HG03354 (cell line): ENCODE data around the gene KRTAP12-1.
"Not testable (repeated sequence)": the region's sequence is repeated elsewhere in the genome, so short reads cannot be mapped to it uniquely, and the experiment has no call there.

Source experiments
- ATAC-seq: cut with Tn5 transposase; IDR thresholded peaks from one replicate; pipeline ENCODE4 v1.9.1; 2021; ENCODE audit warnings: mild to moderate bottlenecking; ENCODE audit not compliant: unreplicated experiment, poor library complexity, severe bottlenecking

Gene KRTAP12-1

DNA sequence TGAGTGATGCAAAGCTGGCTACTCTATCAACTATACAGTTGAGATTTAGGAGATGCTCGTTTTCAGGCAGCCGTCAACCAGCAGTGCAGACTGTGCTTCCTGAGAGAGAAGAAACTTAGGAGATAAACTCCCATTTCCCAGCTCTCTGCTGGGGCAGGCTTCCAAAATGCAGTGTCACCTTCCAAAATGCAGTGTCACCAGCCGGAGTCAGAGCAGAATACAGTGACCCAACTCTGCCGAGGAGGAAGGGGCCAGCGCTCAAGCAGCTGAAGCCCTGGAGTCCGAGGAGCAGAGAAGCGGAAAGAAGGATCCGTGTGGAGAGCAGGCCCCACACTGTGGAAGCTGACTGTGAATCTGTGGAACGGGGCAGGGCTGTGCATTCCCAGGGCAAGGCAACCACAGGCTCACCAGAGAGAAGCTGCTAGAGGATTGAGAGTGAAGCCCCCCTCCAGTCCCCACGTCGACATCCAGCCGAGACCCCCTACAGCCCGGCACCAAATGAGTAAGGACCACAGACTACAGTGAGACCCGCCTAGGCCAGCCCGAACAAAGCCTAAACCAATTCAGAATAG lies 703 bp upstream of the KRTAP12-1 start:
- no peak for ATAC-seq

GRCh38 chr21:44681152-44681551 lies 811 bp downstream of the KRTAP12-1 start:
- ATAC-seq: no peak

DNA sequence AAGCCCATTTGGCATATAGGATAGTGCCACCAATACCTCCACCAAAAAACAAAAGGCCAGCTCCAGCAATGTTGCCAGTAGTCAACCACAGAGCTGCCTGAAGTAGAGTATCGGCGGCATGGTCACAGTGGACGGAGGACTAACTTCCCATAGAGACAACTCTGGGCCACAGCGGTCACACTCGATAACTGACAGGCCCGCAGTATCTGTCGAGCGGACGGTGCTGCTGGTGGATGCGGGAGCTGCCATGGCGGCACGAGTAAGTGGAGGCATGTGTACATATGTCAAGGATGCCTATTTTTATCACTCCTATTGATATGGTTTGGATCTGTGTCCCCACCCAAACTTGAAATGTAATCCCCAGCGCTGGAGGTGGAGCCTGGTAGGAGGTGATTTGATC lies 4.1 kb downstream of the KRTAP12-1 start:
- ATAC-seq: no peak

DNA sequence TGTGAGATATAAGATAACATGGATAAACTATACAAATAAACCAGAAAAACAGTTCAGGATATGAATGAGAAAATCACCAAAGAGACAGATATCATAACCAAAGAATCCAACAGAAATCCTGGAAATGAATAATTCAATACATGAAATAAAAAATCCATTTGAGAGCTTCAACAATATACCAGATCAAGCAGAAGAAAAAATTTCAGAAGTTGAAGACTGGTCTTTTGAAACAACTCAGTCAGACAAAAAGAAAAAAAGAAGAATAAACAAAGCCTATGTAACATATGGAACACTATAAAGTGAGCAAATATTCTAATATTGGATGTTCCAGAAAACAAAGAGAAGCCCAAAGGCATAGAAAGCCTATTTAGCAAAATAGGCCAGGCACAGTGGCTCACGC lies 10.1 kb downstream of the KRTAP12-1 start:
- no peak for ATAC-seq

- ATAC-seq: no peak
These were observed 11.1 kb downstream of the KRTAP12-1 start for GRCh38 chr21:44670642-44671432.

GRCh38 chr21:44667612-44668011 lies 14.4 kb downstream of the KRTAP12-1 start:
- ATAC-seq: no peak

DNA sequence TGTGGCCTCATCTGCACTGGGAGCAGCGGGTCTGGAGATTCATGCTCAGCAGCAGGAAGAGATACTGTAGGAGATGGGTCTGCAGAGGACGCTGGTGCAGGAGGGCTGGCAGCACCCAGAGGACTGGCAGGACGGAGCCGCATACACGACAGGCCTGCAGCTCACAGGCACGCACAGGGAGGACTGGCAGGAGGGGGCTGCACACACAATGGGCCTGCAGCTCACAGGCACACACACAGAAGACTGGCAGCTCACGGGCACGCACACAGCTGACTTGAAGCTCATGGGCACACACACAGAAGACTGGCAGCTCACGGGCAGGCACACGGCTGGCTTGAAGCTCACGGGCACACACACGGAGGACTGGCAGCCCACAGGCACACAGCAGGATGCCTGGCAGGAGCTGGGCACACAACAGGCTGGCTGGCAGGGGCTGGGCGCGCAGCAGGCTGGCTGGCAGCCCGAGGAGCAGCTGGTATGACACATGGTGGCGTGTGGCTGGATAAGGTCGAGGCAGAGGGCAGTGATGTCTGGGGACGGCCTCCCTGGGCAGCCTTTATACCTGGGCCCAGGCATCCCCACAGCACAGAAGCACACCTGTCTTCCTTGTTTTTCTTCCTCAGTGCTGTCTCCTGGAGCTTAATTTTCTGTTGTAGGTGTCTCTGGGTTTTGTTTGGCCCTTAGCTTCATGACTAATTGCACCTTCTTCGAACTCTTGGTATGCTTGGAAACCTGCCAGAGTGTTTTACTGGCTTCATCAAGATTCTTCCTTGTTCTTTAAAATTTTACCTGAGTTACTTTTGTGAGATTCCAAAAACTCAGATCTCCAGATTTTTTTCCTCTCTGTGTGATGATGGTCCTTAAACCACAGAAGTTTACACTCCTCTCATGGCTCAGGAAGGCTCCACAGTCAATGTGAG lies 15.3 kb downstream of the KRTAP12-1 start, which contains the start of gene KRTAP12-2:
KRTAP12-2 (minus strand) TSS at position 527 of the 920 bp plus-strand sequence; CDS start at position 486, 41 bp downstream.
- ATAC-seq: no peak

DNA sequence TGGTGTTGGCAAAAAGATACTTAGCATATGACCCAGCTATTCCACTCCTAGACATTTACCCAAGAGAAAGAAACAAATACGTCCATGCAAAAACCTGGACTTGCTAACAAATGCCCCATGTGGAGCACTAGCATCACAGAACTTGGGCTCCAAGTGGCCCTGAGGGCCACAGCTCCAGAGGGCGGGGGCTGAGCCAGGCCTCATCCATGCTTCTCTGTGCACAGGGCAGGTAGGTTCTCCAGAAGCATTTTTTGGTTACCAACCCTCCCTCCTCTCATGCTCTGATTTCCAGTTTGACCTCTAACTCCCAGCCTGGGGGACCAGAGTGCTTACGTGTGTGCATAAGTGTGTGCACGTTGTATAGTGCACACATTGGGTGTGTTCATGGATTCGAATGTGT lies 17.3 kb downstream of the KRTAP12-1 start:
- ATAC-seq: no peak

DNA sequence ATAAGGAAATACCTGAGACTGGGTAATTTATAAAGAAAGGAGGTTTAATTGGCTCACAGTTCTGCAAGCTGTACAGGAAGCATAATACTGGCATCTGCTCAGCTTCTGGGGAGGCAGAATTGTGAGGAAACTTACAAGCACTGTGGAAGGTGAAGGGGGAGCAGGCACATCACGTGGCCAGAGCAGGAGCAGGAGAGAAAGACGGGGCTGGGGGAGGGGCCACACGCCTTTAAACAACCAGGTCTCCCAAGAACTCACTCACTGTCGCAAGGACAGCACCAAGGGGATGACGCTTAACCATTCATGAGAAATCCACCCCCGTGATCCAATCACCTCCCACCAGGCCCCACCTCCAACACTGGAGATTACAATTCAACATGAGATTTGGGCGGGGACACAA lies 20.4 kb downstream of the KRTAP12-1 start:
- not testable (repeated sequence) for ATAC-seq

GRCh38 chr21:44658913-44659595 lies 22.9 kb downstream of the KRTAP12-1 start:
- no peak for ATAC-seq

- ATAC-seq: no peak
These were observed 23.4 kb downstream of the KRTAP12-1 start for GRCh38 chr21:44658541-44658910.

GRCh38 chr21:44657635-44658540 lies 24.1 kb downstream of the KRTAP12-1 start, which contains the start of gene KRTAP12-3:
Gene KRTAP12-3, plus strand, starts transcription at chr21:44657932. Its CDS starts 48 bp downstream, at chr21:44657980.
- no peak for ATAC-seq

- ATAC-seq: no peak
These were observed 25.1 kb downstream of the KRTAP12-1 start for GRCh38 chr21:44656868-44657267.

DNA sequence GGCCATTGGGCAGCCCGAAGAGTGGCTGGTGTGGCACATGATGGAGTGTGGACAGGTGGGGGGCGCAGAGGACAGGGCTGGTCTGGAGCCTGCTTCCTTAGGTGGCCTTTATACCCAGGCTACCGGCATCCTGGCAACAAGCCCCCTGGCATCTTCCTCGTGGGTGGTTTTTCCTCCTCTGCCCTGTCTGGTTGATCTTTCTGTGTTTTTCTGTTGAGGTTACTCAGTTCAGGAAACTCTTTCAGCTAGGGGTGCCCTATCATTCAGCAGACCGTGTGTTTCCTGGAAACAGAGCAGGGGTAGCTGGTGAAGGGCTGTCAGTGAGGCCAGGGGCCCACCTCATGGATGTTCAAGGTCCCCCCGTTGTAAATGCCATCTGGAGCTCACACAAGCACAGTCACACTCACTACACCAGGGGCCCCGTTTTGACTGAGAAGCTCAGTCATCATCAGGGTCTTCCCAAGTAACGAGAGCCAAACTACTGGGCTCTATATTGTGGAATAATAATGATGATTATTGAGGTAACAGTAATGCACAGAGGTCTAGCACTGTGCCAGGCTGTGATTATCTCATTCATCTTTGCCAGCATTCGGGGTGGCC lies 27.3 kb downstream of the KRTAP12-1 start, which contains the start of gene KRTAP12-4:
KRTAP12-4 (minus strand) TSS at position 84 of the 600 bp plus-strand sequence; CDS start at position 39, 45 bp downstream.
- ATAC-seq: no peak

DNA sequence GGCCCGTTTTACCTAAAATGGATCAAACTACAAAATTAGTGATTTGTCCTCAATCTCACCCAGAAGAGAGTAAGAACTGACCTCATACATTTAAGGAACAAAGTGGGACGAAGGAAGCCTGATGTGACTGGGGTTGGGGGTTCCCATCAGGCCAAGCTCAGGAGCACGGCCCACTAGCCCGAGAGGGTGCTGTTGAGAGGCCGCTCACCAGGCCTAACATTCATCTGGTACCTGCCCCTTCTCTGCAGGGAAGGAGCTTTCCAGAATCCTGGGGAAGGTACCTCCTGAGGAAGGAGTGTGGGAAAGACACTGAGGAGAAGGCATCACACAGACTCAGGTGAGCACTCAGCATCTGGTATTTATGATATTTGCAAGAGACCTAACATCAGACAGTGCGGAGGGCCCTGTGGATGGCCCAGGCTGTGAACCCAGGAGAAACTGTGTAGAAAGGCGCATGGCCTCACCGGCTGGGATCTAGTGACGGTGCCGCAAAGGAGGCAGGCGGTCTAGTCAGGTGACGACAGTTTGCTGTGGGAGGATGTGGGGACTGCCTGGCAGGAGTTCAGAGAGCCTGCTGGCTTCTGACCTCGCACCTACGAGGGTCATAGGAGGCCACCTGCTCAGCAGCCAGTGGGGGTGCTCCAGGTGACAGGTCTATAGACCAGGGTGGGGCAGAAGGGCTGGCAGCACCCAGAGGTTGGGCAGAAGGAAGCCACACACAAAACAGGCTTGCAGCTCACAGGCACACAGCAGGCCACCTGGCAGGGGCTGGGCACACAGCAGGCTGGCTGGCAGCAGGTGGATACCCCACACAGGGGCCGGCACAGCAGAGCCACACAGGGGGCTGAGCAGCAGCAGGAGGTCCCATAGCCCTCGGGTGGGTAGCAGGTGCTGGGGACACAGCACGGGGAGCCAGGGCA lies 28.0 kb downstream of the KRTAP12-1 start:
- no peak for ATAC-seq

DNA sequence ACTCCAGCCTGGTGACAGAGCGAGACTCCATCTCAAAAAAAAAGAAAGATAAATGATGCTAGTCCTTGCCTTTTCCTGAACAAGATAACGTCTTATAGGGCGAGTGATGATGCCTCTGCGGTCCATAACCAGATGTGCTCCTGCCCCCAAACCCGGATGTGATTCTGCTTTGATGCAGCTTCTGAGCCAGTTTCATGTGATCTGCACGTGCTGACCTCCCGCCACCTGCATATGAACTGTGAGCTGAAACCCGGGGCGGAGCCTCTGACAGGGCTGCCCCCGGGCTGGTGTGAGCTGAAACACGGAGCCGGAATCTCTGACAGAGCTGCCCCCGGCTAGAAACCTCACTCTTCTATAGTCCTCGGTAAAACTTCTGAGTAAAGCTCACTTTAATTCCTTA lies 28.8 kb downstream of the KRTAP12-1 start:
- no peak for ATAC-seq

DNA sequence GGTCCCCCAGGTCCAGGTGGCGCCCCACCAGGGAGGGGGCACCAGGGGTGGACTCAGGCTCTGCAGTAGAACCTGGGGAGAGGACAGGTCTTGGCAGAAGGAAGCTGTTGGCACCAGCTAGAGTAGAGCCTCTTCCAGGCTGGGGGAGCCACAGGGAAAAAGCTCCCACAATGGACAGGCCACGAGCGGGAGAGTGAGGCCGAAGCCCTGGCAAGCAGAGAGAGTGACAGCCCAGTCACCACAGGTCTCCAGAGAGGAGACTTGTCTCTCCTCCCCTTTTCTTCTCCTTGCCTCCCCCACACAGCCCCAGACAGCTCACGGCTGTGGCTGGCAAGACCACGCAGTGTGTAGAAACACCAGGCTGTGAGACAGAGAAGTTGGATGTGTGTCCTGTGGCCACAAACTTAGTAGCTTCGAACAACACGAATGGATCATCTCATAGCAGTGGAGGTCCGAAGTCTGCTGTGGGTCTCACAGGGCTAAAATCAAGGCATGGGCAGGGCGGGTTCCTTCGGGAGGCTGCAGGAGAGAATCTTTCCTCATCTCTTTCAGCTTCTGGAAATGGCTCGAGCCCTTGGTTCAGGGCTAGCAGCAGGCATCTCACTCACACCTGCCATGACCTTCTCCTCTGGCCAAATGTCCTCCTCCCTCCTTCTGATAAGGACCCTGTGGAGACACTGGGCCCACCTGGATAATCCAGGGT lies 30.8 kb downstream of the KRTAP12-1 start:
- no peak for ATAC-seq
